GM12878 (cell line): ENCODE data around the gene POMT1. TPM values are rescaled to one million over a fixed set of nuclear protein-coding genes. Genes with fewer than 3 reads are reported as not detected.

ENCODE experiments used
- BHLHE40 ChIP-seq, 2 experiments: fragments of 450-650 bp in 1 of 2; IDR thresholded peaks; 2 replicates each; pipeline ENCODE4 v1.6.1; 2011 to 2017; ENCODE audit warnings: low read depth in 2 of 2, borderline replicate concordance in 1 of 2, improper control_type of control experiment in 1 of 2, low read length in 1 of 2, mild to moderate bottlenecking in 1 of 2
- CHD2 ChIP-seq: IDR thresholded peaks from 2 replicates; pipeline ENCODE4 v1.6.1; 2011; ENCODE audit warnings: low read depth, low read length, improper control_type of control experiment, borderline replicate concordance
- MYC ChIP-seq: IDR thresholded peaks from 2 replicates; pipeline ENCODE4 v1.6.1; 2011; ENCODE audit warnings: mild to moderate bottlenecking, low read length, moderate library complexity, inconsistent platforms; ENCODE audit not compliant: insufficient read depth, insufficient replicate concordance, insufficient read length, severe bottlenecking
- NR2C2 ChIP-seq: IDR thresholded peaks from 2 replicates; pipeline ENCODE4 v1.6.1; 2011; ENCODE audit warnings: borderline replicate concordance, low read depth; ENCODE audit not compliant: control insufficient read depth, insufficient read length
- RFX5 ChIP-seq: IDR thresholded peaks from 2 replicates; pipeline ENCODE4 v1.6.1; 2011; ENCODE audit warnings: low read depth, low read length, improper control_type of control experiment
- SKIL ChIP-seq: fragments of 450-650 bp; IDR thresholded peaks from 2 replicates; pipeline ENCODE4 v1.6.1; 2017; ENCODE audit warnings: mild to moderate bottlenecking, low read depth, inconsistent platforms; ENCODE audit not compliant: poor library complexity, severe bottlenecking
- polyA plus RNA-seq, 11 experiments: library from polyadenylated mRNA; depleted of rRNA in 4 of 11; unstranded in 6 of 11; stranded (reverse) in 5 of 11; fragments of >200 nt; fragmentation: Nextera tagmentation in 4 of 11; fragmentation: Illumina TruSeq in 1 of 11; extraction: Ambion mirVana in 4 of 11; extraction: Trizol in 1 of 11; gene quantifications; 1 replicate in 1 of 11; 2 replicates in 10 of 11; pipeline versions ENCODE4 v1.2.1 to v1.2.3, GENCODE V29; 2011 to 2016; ENCODE audit warnings: inconsistent platforms in 2 of 11, missing spikeins in 2 of 11, low read depth in 1 of 11
- total RNA-seq, 4 experiments: library from RNA; depleted of rRNA in 3 of 4; stranded (reverse); fragments of >200 nt in 3 of 4; fragmentation: Illumina TruSeq in 1 of 4; extraction: Trizol in 1 of 4; gene quantifications; 2 replicates each; pipeline versions ENCODE4 v1.2.1 to v1.2.3, GENCODE V29; 2013 to 2021
- TF ChIP-seq, protein P1 (sequence below): fragments of 450-650 bp; conservative IDR thresholded peaks from 2 replicates; pipeline ENCODE4 v1.6.1; 2017; ENCODE audit warnings: mild to moderate bottlenecking, moderate library complexity
- TF ChIP-seq, protein P2 (sequence below), 3 experiments: IDR thresholded peaks in 2 of 3; conservative IDR thresholded peaks in 1 of 3; 2 replicates each; pipeline ENCODE4 v1.5.1; 2011; ENCODE audit warnings: low read depth in 3 of 3, low read length in 3 of 3, mild to moderate bottlenecking in 3 of 3, control low read depth in 2 of 3, moderate library complexity in 2 of 3, inconsistent platforms in 1 of 3, mixed read lengths in 1 of 3; ENCODE audit not compliant: control insufficient read depth in 2 of 3, insufficient read depth in 1 of 3; ENCODE audit errors: extremely low read depth in 1 of 3

Gene POMT1
- total and polyA plus RNA-seq, 10 of the 15 experiments (the other 5 are each of a cell fraction or from before 2014, with no cell fraction given): 1.2 to 19.2 (median 12.6) TPM

GRCh38 chr9:131530546-131530919, 27.8 kb downstream of the POMT1 start (continued):
- TF ChIP-seq SKIL (no peak), NR2C2 (no peak), BHLHE40 (IDR thresholded peaks at IDR 0.05; ENCODE audit: borderline replicate concordance in 1 of 2, low read depth in 2 of 2, low read length in 1 of 2) (peak in 1 of 2 experiments; percentile 19; a peak in 1 of 4 replicates), MYC (no peak), RFX5 (no peak), CHD2 (no peak)
- TF ChIP-seq, protein P1, sequence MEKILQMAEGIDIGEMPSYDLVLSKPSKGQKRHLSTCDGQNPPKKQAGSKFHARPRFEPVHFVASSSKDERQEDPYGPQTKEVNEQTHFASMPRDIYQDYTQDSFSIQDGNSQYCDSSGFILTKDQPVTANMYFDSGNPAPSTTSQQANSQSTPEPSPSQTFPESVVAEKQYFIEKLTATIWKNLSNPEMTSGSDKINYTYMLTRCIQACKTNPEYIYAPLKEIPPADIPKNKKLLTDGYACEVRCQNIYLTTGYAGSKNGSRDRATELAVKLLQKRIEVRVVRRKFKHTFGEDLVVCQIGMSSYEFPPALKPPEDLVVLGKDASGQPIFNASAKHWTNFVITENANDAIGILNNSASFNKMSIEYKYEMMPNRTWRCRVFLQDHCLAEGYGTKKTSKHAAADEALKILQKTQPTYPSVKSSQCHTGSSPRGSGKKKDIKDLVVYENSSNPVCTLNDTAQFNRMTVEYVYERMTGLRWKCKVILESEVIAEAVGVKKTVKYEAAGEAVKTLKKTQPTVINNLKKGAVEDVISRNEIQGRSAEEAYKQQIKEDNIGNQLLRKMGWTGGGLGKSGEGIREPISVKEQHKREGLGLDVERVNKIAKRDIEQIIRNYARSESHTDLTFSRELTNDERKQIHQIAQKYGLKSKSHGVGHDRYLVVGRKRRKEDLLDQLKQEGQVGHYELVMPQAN: no peak
- TF ChIP-seq, protein P2, sequence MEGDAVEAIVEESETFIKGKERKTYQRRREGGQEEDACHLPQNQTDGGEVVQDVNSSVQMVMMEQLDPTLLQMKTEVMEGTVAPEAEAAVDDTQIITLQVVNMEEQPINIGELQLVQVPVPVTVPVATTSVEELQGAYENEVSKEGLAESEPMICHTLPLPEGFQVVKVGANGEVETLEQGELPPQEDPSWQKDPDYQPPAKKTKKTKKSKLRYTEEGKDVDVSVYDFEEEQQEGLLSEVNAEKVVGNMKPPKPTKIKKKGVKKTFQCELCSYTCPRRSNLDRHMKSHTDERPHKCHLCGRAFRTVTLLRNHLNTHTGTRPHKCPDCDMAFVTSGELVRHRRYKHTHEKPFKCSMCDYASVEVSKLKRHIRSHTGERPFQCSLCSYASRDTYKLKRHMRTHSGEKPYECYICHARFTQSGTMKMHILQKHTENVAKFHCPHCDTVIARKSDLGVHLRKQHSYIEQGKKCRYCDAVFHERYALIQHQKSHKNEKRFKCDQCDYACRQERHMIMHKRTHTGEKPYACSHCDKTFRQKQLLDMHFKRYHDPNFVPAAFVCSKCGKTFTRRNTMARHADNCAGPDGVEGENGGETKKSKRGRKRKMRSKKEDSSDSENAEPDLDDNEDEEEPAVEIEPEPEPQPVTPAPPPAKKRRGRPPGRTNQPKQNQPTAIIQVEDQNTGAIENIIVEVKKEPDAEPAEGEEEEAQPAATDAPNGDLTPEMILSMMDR (IDR thresholded peaks at IDR 0.05 in 2 of 3, conservative IDR thresholded peaks at IDR 0.05 in 1 of 3; ENCODE audit: control insufficient read depth in 2 of 3, extremely low read depth in 1 of 3, insufficient read depth in 1 of 3, low read depth in 3 of 3, low read length in 3 of 3): peak in 2 of 3 experiments; percentile 2 to 21; a peak in 1 of 6 replicates
